ENCODE results near the gene RAVER2.
"Not testable (repeated sequence)": the region's sequence is repeated elsewhere in the genome, so short reads cannot be mapped to it uniquely, and the experiment has no call there.

Gene RAVER2

DNA sequence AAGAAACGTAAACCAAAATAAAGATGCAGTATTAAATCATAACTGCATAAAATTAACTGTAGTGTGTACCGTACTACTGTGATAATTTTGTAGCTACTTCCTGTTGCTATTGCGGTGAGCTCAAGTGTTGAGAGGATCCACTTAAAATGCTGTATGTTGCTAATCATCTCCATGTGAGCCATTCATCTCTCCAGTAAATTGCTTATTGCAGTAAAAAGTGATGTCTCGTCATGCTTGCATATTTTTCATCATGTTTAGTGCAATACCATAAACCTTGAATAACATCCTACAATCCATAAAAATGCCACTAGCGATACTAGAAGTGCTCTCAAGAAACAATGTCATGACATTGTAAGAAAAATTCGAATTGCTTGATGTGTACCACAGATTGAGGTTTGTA, 66.3 kb downstream of the RAVER2 start:
- DNase-seq (ENCODE audit: low read depth in 3 of 3) = no peak

- no peak for DNase-seq (ENCODE audit: low read depth in 3 of 3)
Measured at GRCh38 chr1:64814427-64814826, 69.6 kb downstream of the RAVER2 start.

GRCh38 chr1:64817364-64817763, 72.5 kb downstream of the RAVER2 start:
- DNase-seq (ENCODE audit: low read depth in 3 of 3) = not testable (repeated sequence)

DNA sequence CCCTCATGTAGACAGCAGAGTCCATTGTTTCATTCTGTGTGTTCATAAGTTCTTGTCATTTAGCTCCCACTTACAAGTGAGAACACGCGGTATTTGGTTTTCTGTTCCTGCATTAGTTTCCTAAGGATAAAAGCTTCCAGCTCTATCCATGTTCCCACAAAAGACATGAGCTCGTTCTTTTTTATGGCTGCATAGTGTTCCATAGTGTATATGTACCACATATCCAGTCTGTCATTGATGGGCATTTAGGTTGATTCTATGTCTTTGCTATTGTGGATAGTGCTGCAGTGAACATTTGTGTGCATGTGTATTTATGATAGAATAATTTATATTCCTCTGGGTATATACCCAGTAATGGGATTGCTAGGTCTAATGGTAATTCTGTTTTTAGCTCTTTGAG, 75.7 kb downstream of the RAVER2 start:
- DNase-seq (ENCODE audit: low read depth in 3 of 3) = not testable (repeated sequence)

GRCh38 chr1:64822621-64823020, 77.7 kb downstream of the RAVER2 start:
- DNase-seq (ENCODE audit: low read depth in 3 of 3) = no peak

DNA sequence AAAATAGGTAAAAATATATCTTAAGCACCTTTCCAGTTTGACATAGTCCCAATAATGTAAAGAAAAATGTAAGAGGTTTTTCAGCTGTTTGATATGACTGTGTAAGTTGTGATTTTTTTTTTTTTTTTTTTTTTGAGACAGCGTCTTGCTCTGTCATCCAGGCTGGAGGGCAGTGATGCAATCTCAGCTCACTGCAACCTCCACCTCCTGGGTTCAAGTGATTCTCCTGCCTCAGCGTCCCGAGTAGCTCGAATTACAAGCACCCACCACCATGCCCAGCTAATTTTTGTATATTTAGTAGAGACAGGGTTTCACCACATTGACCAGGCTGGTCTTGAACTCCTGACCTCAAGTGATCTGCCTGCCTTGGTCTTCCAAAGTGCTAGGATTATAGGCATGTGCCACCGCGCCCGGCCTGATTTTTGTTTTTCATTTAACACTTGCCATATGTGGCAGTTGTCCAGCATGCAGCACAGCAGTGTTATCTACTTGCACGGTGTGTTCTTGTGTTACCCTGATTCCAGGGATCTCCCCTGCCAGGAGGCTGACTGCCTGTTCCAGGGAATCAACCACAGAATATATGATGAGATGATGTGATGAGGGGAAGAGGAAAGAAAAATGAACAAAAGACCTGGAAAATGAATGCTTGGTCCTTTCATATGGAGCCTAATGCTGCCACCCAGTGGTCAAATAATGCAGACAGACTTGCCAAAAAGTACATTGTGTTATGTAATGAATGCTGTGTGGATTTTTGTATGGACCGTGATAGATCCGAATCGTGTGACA, 79.0 kb downstream of the RAVER2 start:
- DNase-seq (ENCODE audit: low read depth in 3 of 3) = peak; percentile 8 to 33 (median 19)

DNA sequence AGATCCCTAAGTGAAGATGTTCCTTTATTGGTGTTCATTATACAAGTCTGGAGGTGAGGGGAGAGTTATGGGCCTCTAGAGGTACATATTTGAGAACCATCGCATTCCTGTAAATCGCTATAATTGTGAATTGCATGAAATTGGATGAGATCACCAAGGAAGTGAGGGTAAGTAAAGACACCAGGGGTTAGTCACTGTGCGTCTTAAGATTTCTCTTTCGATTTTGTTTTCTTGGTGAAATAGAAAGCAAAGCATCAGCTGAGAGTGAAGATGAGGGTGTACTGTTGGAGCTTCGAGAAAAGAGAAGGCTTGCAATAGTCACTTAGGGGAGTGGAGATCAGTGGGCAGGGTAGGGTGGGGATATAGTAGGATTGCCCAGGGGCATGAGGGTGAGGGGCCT, 82.1 kb downstream of the RAVER2 start:
- DNase-seq (ENCODE audit: low read depth in 3 of 3) = no peak

DNA sequence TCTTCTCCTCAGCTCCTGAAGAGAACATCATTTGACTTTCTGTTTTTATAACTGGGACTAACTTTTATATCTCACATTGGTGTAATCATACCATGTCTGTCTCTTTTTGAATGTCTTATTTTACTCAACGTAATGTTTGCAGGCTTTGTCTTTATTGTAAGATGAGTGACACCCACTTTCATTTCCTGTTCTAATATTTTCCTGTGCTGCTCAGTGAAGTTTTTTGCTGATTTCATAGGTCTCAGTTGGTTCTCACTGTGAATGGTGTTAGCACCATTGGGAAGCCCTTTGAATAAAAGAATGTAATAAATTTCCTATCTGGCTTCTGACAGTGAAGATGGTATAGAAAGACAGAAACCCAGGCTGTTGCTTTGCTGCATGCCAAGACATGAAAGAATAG, 84.0 kb downstream of the RAVER2 start:
- no peak for DNase-seq (ENCODE audit: low read depth in 3 of 3)

- no peak for DNase-seq (ENCODE audit: low read depth in 3 of 3)
Measured at GRCh38 chr1:64829411-64830029, 84.6 kb downstream of the RAVER2 start.

GRCh38 chr1:64830030-64830651, 85.3 kb downstream of the RAVER2 start:
- no peak for DNase-seq (ENCODE audit: low read depth in 3 of 3)

- DNase-seq (ENCODE audit: low read depth in 3 of 3) = no peak
Measured at GRCh38 chr1:64834734-64835133, 89.9 kb downstream of the RAVER2 start.

DNA sequence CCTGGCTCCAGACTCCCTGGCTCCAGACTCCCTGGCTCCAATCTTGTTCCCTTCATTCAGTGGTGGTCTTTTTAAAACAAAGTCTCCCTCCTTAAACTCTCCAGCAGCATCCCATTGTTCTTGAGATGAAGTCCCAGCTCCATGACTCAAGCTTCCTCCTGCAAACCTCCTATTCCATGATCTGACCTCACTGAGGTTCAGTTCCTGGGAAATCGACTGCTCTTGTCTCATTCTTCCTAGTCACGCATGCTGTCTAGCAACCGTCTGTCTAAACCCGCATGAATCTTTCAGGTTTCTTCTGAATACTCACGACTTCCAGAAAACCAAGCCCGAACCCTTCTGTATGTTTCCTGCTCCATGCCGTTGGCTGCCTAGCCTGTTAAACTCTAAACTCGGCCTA, 91.9 kb downstream of the RAVER2 start:
- no peak for DNase-seq (ENCODE audit: low read depth in 3 of 3)

GRCh38 chr1:64838486-64838885, 93.6 kb downstream of the RAVER2 start:
- DNase-seq (ENCODE audit: low read depth in 3 of 3) = no peak

- no peak for DNase-seq (ENCODE audit: low read depth in 3 of 3)
Measured at GRCh38 chr1:64839261-64839660, 94.4 kb downstream of the RAVER2 start.

DNA sequence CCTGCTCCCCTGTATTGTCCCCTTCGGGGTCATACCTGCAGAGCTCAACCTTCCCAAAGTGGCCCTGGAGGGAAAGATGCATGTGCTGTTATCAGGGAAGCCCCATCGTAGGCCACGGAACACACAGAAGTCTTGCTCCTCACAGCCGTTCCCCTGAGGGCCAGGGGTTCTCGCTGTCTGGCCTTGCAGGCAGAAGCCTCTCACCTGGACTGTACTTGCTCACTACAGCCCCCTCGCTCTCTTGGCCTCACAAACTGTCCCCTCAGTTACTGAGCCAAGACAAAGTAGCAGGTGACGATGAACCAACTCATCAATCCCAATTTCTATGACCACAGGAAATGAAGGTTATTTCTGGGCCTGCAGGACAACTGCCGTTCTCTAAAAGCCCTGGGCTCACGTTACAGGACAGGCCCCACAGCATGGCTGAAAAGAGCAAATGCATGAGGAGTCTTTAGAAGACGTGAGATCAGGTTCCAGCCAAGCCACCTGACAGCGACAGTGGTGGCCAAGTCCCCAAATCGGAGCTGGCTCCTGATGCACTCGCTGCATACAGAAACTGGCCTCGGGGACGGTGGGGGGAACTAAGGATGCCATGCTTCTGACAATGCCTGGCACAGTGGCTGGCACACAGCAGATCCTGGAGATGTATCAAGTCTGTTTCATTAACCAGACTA, 95.0 kb downstream of the RAVER2 start:
- DNase-seq (ENCODE audit: low read depth in 3 of 3) = no peak

DNA sequence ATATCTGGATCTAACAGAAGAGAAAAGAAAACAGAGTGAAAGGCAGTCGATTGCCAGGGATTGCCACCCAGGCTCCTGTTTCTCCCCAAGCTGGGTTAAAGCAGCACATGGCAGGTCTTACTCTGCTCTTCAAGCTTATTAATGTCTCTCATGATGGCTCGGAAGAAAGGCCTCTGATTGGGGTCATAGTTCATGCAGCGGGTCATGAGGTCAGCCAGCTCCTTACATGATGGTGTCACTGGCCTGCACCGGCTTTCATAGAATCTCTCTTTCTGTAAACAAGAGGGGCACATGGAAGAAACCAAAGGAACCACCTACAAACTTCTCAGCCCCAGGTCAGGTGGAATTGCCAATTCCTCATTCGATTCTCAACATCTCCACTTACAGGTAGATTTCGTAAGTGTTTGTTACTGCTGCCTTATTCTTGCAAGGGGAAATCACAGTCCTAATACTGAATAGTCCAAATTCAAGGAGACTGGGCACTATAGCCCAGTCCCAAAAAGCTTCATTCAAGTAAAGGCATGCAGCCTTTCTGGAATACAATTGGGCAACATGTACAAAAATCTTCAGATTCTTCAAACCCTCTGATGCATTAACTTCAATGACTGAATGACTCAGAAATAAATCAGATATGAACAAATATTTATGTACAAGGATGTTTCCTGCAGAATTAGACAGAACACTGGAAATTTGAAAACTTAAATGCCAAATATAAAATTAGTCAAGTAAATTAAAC, 96.6 kb downstream of the RAVER2 start:
- no peak for DNase-seq (ENCODE audit: low read depth in 3 of 3)

GRCh38 chr1:64842224-64842623, 97.3 kb downstream of the RAVER2 start:
- DNase-seq (ENCODE audit: low read depth in 3 of 3) = no peak

DNA sequence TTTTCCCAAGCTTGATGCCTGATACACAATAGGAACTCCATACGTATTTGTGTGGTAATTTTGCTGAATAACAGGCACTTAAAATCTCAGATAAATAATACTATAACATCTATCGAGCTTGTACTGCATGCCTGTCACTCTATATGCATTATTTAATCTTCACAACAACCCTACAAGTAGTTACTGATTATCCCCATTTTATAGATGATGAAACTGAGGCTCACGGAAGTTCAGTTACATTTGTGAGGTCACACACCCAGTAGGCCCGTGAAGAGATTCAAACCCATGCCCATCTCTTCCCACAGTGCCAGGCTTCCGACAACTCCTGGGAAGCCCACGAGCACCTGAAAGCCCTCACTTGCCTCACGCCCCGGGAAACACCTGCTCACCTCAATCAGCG, 98.8 kb downstream of the RAVER2 start:
- DNase-seq (ENCODE audit: low read depth in 3 of 3) = no peak

GRCh38 chr1:64844175-64844574, 99.3 kb downstream of the RAVER2 start:
- DNase-seq (ENCODE audit: low read depth in 3 of 3) = no peak

DNA sequence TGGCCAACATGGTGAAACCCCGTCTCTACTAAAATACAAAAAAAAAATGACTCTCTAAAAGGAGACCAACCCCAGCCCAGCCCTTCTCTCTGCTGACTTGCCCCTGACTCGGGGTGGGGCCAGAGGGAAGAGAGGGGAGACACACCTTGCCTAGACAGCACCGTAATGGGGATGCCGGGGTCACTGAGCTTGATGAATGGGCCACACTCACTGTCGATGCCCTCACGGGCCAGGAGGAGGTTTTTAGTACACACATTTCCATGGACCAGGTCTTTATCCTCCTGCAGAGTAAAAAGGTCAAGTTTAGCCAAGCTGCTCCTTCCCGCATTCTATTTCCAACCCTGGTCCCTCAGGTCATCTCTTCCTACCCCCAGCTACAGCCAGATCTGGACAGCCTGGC, 99.7 kb downstream of the RAVER2 start:
- no peak for DNase-seq (ENCODE audit: low read depth in 3 of 3)

DNA sequence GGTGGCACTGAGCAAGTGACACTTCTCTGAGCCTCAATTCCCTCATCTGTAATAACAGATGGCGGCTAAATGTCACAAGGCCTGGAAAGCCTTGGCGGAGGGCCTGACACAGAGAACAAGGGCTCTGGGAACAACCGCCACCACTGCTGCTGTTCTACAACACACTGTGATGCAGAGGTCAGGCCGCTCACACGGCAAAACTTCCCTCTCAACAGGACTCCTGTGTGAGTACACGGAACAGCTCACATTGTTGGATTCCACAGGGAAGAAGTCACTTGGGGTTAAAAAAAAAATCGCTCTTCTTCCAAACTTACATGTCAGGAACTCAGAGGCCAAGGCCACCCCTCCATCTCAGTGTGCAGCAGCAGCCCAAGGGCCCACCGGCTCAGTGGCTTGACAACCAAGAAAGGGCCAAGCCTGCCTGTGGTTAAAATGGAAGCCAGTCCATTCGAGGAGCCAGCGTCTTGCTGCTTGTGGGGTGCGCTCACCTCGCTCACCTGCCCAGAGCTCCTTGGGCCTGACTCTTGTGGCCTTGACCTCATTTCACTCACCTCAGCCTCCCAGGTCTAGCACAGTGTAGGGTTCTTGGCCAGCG, 101.1 kb downstream of the RAVER2 start:
- no peak for DNase-seq (ENCODE audit: low read depth in 3 of 3)
